GM13976 (cell line): ENCODE data around the gene CDK17.

ENCODE experiments used
- DNase-seq: peaks from one replicate; pipeline ENCODE4 v3.0.0; 2012; ENCODE audit warnings: low spot score
- in situ Hi-C: fragments of 300-500 bp; cut with MboI; formaldehyde crosslinking; loops from one replicate; pipeline ENCODE4 v1.12.0; 2022; ENCODE audit warnings: low sequenced_read_pairs, mixed read lengths, inconsistent platforms; ENCODE audit not compliant: unreplicated experiment
- TF ChIP-seq, protein P1 (sequence below): IDR thresholded peaks from 2 replicates; pipeline ENCODE4 v1.5.1; 2012; ENCODE audit warnings: borderline replicate concordance, mild to moderate bottlenecking; ENCODE audit not compliant: insufficient read depth; ENCODE audit errors: extremely low read depth, missing control alignments, control extremely low read depth

The CDK17 gene

GRCh38 chr12:96371138-96371789 is 29.0 kb downstream of the CDK17 start:
- TF ChIP-seq, protein P1, sequence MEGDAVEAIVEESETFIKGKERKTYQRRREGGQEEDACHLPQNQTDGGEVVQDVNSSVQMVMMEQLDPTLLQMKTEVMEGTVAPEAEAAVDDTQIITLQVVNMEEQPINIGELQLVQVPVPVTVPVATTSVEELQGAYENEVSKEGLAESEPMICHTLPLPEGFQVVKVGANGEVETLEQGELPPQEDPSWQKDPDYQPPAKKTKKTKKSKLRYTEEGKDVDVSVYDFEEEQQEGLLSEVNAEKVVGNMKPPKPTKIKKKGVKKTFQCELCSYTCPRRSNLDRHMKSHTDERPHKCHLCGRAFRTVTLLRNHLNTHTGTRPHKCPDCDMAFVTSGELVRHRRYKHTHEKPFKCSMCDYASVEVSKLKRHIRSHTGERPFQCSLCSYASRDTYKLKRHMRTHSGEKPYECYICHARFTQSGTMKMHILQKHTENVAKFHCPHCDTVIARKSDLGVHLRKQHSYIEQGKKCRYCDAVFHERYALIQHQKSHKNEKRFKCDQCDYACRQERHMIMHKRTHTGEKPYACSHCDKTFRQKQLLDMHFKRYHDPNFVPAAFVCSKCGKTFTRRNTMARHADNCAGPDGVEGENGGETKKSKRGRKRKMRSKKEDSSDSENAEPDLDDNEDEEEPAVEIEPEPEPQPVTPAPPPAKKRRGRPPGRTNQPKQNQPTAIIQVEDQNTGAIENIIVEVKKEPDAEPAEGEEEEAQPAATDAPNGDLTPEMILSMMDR: no peak
- in situ Hi-C loops: no loop called here
- DNase-seq: no peak

DNA sequence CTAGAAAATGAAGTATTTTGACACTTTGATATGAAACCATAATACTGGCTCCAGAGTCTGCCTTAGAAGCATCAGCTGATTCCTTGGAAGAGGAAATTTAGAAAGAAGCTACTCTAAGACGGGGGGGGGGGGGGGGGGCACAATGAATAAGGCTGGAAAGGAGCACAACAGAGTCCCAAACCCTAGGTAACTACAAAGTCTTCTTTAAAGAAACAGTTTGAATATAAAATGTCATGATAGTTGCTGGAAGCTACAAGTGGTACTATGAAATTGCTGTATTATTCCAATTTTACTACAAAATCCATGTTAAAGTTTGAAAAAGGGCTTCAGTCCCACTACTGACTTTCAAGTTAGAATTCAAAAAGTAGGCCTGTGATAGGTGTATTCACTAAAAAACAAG is 31.6 kb downstream of the CDK17 start:
- DNase-seq: no peak
- in situ Hi-C loops: no loop called here
- TF ChIP-seq, protein P1: no peak

- in situ Hi-C loops: no loop called here
- TF ChIP-seq, protein P1: no peak
- DNase-seq: no peak
These were observed 32.0 kb downstream of the CDK17 start for GRCh38 chr12:96368233-96368632.

DNA sequence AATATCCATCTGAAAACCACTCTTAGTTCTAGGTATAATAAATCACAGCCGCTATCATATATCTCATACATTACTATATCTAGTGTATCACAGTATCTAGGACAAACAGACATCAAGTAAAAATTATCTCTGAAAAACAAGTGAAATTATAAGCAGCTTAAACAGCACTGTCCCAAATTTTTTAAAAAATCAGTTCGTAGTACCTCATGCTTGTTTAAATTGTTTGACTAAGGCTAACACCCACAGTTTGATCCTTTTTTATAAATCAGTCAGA is 33.9 kb downstream of the CDK17 start:
- in situ Hi-C loops: no loop called here
- TF ChIP-seq, protein P1: no peak
- DNase-seq: no peak

DNA sequence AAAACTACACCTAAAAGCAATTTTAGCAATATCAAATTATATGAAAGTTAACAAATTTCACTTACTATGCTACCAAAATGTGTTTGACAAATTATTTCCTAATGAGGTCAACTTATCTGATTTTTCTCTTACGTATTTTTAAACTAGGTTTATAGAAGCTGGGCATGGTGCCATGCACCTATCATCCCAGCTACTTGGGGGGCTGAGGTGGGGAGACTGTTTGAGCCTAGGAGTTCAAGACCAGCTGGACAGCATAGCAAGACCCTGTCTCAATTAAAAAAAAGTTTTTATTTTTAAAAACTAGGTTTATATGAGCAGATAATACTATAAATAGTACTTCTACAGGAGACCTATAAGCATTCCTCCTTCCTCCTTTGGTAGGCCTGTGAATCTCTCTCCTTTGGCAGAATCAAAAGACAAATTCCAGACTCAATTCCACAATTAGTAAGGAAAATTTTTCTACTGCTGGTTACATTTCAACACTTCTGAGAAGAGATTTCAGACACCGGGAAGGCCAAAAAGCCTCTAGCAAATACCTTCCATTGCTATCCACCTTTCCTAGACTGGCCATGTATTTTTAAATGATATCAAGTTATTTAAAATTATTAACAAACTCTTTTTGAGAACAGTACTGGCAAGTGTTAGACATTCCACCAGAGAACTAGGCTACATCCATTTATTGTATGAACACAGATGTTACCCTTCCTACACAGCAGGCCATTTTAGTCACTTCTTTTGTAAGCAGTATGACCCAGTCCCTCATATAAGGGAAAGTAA is 34.4 kb downstream of the CDK17 start:
- in situ Hi-C loops: no loop called here
- TF ChIP-seq, protein P1: no peak
- no peak for DNase-seq

GRCh38 chr12:96364092-96364700 is 36.0 kb downstream of the CDK17 start:
- TF ChIP-seq, protein P1: no peak
- no peak for DNase-seq
- in situ Hi-C loops: no loop called here
